IMR-90 (cell line): ENCODE data around the gene FBXO31.

Experiments
- FOS ChIP-seq: fragments of 150-350 bp; IDR thresholded peaks from 2 replicates; pipeline ENCODE4 v1.6.1; 2016; ENCODE audit warnings: low read depth, low read length
- MAZ ChIP-seq: IDR thresholded peaks from 2 replicates; pipeline ENCODE4 v1.6.1; 2012; ENCODE audit warnings: low read depth, mild to moderate bottlenecking, low read length, improper control_type of control experiment, moderate library complexity, borderline replicate concordance
- NFE2L2 ChIP-seq: fragments of 150-350 bp; IDR thresholded peaks from 2 replicates; pipeline ENCODE4 v1.6.1; 2016; ENCODE audit warnings: low read depth, mild to moderate bottlenecking, low read length
- POLR2A ChIP-seq: IDR thresholded peaks from 2 replicates; pipeline ENCODE4 v1.6.1; 2012; ENCODE audit warnings: mild to moderate bottlenecking, low read depth, low read length
- RAD21 ChIP-seq: IDR thresholded peaks from 2 replicates; pipeline ENCODE4 v1.6.1; 2012; ENCODE audit warnings: low read length, improper control_type of control experiment
- RFX5 ChIP-seq: IDR thresholded peaks from 2 replicates; pipeline ENCODE4 v1.8.0; 2012; ENCODE audit warnings: low read depth, mild to moderate bottlenecking, low read length, moderate library complexity
- SMC3 ChIP-seq: fragments of 150-350 bp; IDR thresholded peaks from 2 replicates; pipeline ENCODE4 v1.6.1; 2016; ENCODE audit warnings: low read depth, mild to moderate bottlenecking, antibody characterized with exemption, low read length, moderate library complexity
- TF ChIP-seq, protein P1 (sequence below): conservative IDR thresholded peaks from 2 replicates; pipeline ENCODE4 v1.5.1; 2012; ENCODE audit warnings: mild to moderate bottlenecking, low read depth, low read length, improper control_type of control experiment
- TF ChIP-seq, protein P2 (sequence below): fragments of 150-350 bp; IDR thresholded peaks from 2 replicates; pipeline ENCODE4 v1.6.1; 2016; ENCODE audit warnings: low read depth, mild to moderate bottlenecking, low read length, moderate library complexity, borderline replicate concordance
- TF ChIP-seq, protein P3 (sequence below): fragments of 150-350 bp; IDR thresholded peaks from 2 replicates; pipeline ENCODE4 v1.6.1; 2017; ENCODE audit warnings: mild to moderate bottlenecking, antibody characterized with exemption, low read length, low read depth

DNA sequence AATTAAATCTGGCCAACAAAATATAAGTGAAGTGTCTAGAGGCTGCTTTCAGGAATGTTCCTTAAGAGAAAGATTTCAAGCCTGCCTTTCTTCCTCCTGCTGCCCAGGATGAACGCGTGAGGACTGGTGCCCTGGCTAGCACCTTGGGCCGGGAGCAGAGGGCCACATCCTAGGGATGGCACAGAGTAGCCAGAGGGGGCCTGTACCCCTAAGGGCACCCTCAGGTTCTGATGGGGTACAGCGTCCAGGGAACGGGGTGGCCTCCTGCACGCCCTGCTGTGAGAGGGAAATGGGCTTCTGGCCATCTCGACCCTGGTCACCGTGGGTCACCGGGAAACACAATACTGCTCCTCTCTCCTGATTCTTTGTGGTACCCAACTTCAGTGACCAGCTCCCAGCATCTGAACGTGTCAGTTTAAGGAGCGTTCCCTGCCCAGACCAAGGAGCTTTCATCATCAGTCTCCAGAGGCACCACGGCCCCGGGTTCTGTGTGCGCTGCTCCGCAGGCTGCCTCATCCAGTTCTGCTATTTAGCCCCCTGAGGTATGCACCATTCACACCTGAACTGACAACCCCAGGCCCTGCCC, 48.8 kb upstream of the FBXO31 start:
- TF ChIP-seq NFE2L2 (no peak), RFX5 (no peak), POLR2A (no peak), FOS (no peak), MAZ (no peak), SMC3 (no peak), RAD21 (no peak)
- TF ChIP-seq, protein P1, sequence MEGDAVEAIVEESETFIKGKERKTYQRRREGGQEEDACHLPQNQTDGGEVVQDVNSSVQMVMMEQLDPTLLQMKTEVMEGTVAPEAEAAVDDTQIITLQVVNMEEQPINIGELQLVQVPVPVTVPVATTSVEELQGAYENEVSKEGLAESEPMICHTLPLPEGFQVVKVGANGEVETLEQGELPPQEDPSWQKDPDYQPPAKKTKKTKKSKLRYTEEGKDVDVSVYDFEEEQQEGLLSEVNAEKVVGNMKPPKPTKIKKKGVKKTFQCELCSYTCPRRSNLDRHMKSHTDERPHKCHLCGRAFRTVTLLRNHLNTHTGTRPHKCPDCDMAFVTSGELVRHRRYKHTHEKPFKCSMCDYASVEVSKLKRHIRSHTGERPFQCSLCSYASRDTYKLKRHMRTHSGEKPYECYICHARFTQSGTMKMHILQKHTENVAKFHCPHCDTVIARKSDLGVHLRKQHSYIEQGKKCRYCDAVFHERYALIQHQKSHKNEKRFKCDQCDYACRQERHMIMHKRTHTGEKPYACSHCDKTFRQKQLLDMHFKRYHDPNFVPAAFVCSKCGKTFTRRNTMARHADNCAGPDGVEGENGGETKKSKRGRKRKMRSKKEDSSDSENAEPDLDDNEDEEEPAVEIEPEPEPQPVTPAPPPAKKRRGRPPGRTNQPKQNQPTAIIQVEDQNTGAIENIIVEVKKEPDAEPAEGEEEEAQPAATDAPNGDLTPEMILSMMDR: no peak
- TF ChIP-seq, protein P2, sequence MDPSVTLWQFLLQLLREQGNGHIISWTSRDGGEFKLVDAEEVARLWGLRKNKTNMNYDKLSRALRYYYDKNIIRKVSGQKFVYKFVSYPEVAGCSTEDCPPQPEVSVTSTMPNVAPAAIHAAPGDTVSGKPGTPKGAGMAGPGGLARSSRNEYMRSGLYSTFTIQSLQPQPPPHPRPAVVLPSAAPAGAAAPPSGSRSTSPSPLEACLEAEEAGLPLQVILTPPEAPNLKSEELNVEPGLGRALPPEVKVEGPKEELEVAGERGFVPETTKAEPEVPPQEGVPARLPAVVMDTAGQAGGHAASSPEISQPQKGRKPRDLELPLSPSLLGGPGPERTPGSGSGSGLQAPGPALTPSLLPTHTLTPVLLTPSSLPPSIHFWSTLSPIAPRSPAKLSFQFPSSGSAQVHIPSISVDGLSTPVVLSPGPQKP: no peak
- TF ChIP-seq, protein P3, sequence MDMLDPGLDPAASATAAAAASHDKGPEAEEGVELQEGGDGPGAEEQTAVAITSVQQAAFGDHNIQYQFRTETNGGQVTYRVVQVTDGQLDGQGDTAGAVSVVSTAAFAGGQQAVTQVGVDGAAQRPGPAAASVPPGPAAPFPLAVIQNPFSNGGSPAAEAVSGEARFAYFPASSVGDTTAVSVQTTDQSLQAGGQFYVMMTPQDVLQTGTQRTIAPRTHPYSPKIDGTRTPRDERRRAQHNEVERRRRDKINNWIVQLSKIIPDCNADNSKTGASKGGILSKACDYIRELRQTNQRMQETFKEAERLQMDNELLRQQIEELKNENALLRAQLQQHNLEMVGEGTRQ: no peak
